IMR-90 (cell line): Measurements from ENCODE around the gene IL23A. TPM values are rescaled to one million over a fixed set of nuclear protein-coding genes. Genes with fewer than 3 reads are reported as not detected.

Experiments used
- ATAC-seq: fragments of 200-7000 bp; cut with Tn5 transposase; 2 replicates; pipeline ENCODE4 v1.9.1; 2020; ENCODE audit warnings: low read depth, mild to moderate bottlenecking, moderate library complexity
- BruUV-seq: library from RNA; stranded (reverse); fragments of 400-500 nt; replicated peaks from 2 replicates; lab custom pipeline; 2021; lab: Mats Ljungman, UMichigan
- CTCF ChIA-PET: fragments of 300-600 bp; formaldehyde crosslinking; extraction: SDS; loops from one replicate; lab custom pipeline; 2021; ENCODE audit warnings: antibody characterized with exemption; lab: Yijun Ruan, JAX
- POLR2A ChIA-PET: fragments of 300-600 bp; sonication (Branson Sonifier 250); formaldehyde crosslinking; loops from one replicate; lab custom pipeline; 2022; ENCODE audit warnings: antibody characterized with exemption; ENCODE audit not compliant: unreplicated experiment; lab: Charles Lee
- DNase-seq: peaks from one replicate; pipeline ENCODE4 v3.0.0; 2013
- H2AFZ ChIP-seq: replicated peaks from 2 replicates; pipeline ENCODE3; 2013; ENCODE audit warnings: low read length, mild to moderate bottlenecking; ENCODE audit not compliant: poor library complexity
- H2AK5ac ChIP-seq: 2 replicates; pipeline ENCODE4 v1.6.1; 2013; ENCODE audit warnings: low read depth, low read length, inconsistent platforms
- H2AK9ac ChIP-seq: replicated peaks from 2 replicates; pipeline ENCODE3; 2013; ENCODE audit warnings: mild to moderate bottlenecking, low read depth, low read length, moderate library complexity; ENCODE audit not compliant: poor library complexity
- H2BK120ac ChIP-seq: 2 replicates; pipeline ENCODE4 v1.6.1; 2013; ENCODE audit warnings: low read depth, low read length, inconsistent platforms
- H2BK15ac ChIP-seq: 3 replicates; pipeline ENCODE4 v1.6.1; 2013; ENCODE audit warnings: low read depth, low read length, inconsistent platforms
- H2BK20ac ChIP-seq: 2 replicates; pipeline ENCODE4 v1.6.1; 2013; ENCODE audit warnings: low read depth, mild to moderate bottlenecking, inconsistent platforms, low read length, moderate library complexity
- H2BK5ac ChIP-seq: 2 replicates; pipeline ENCODE4 v1.6.1; 2013; ENCODE audit warnings: mild to moderate bottlenecking, low read depth, low read length, inconsistent platforms; ENCODE audit not compliant: poor library complexity, severe bottlenecking
- H3K14ac ChIP-seq: replicated peaks from 2 replicates; pipeline ENCODE4 v1.6.1; 2013; ENCODE audit warnings: low read depth, low read length, inconsistent platforms
- H3K18ac ChIP-seq: 2 replicates; pipeline ENCODE4 v1.6.1; 2013; ENCODE audit warnings: low read depth, low read length, control low read depth
- H3K23ac ChIP-seq: 2 replicates; pipeline ENCODE4 v1.6.1; 2013; ENCODE audit warnings: low read depth, low read length, inconsistent platforms
- H3K27ac ChIP-seq: 2 replicates; pipeline ENCODE4 v1.5.1; 2013; ENCODE audit warnings: mild to moderate bottlenecking, control low read depth, low read length; ENCODE audit not compliant: insufficient read depth
- H3K27me3 ChIP-seq: 2 replicates; pipeline ENCODE4 v1.6.1; 2013; ENCODE audit warnings: low read length; ENCODE audit not compliant: control insufficient read depth, insufficient read depth
- H3K36me3 ChIP-seq: 2 replicates; pipeline ENCODE4 v1.6.1; 2013; ENCODE audit warnings: low read length, mixed read lengths; ENCODE audit not compliant: control insufficient read depth, insufficient read depth
- H3K4ac ChIP-seq: 2 replicates; pipeline ENCODE4 v1.6.1; 2013; ENCODE audit warnings: low read depth, low read length, inconsistent platforms
- H3K4me1 ChIP-seq: 2 replicates; pipeline ENCODE4 v1.6.1; 2013; ENCODE audit warnings: low read length, mixed read lengths; ENCODE audit not compliant: control insufficient read depth, insufficient read depth
- H3K4me2 ChIP-seq: 2 replicates; pipeline ENCODE4 v1.6.1; 2013; ENCODE audit warnings: low read depth, mild to moderate bottlenecking, control low read depth, low read length, moderate library complexity
- H3K4me3 ChIP-seq: 2 replicates; pipeline ENCODE4 v1.5.1; 2013; ENCODE audit warnings: low read depth, mild to moderate bottlenecking, control low read depth, low read length, moderate library complexity; ENCODE audit not compliant: insufficient read depth
- H3K56ac ChIP-seq: 2 replicates; pipeline ENCODE4 v1.6.1; 2013; ENCODE audit warnings: low read length, inconsistent platforms; ENCODE audit not compliant: insufficient read depth; ENCODE audit errors: extremely low read depth
- H3K79me1 ChIP-seq, 2 experiments: 2 replicates each; pipeline ENCODE4 v1.6.1; 2013; ENCODE audit warnings: low read length in 2 of 2, inconsistent platforms in 1 of 2, low read depth in 1 of 2
- H3K9ac ChIP-seq: 2 replicates; pipeline ENCODE4 v1.6.1; 2013; ENCODE audit warnings: low read depth, low read length, control low read depth
- H3K9me1 ChIP-seq: 2 replicates; pipeline ENCODE4 v1.6.1; 2013; ENCODE audit warnings: low read length, inconsistent platforms; ENCODE audit not compliant: insufficient read depth
- H3K9me3 ChIP-seq: 2 replicates; pipeline ENCODE4 v1.6.1; 2013; ENCODE audit warnings: low read length; ENCODE audit not compliant: control insufficient read depth, insufficient read depth
- H4K20me1 ChIP-seq: 2 replicates; pipeline ENCODE4 v1.6.1; 2013; ENCODE audit warnings: low read length, inconsistent platforms; ENCODE audit not compliant: insufficient read depth
- H4K5ac ChIP-seq: 2 replicates; pipeline ENCODE4 v1.6.1; 2013; ENCODE audit warnings: mild to moderate bottlenecking, low read depth, low read length, control low read depth
- H4K8ac ChIP-seq, 2 experiments: 2 replicates each; pipeline ENCODE4 v1.6.1; 2013; ENCODE audit warnings: low read depth in 2 of 2, low read length in 2 of 2, control low read depth in 1 of 2, inconsistent platforms in 1 of 2
- H4K91ac ChIP-seq: 2 replicates; pipeline ENCODE4 v1.6.1; 2013; ENCODE audit warnings: low read depth, low read length, inconsistent platforms; ENCODE audit not compliant: insufficient read depth
- BHLHE40 ChIP-seq: fragments of 150-350 bp; IDR thresholded peaks from 2 replicates; pipeline ENCODE4 v1.6.1; 2016; ENCODE audit warnings: mild to moderate bottlenecking, low read depth, low read length
- CEBPB ChIP-seq: IDR thresholded peaks from 2 replicates; pipeline ENCODE4 v1.6.1; 2012; ENCODE audit warnings: low read depth, low read length, improper control_type of control experiment
- CHD1 ChIP-seq: IDR thresholded peaks from 2 replicates; pipeline ENCODE4 v1.6.1; 2012; ENCODE audit warnings: low read depth, low read length, improper control_type of control experiment
- CTCF ChIP-seq: conservative IDR thresholded peaks from 2 replicates; pipeline ENCODE4 v1.5.1; 2012; ENCODE audit warnings: mild to moderate bottlenecking, low read depth, low read length, improper control_type of control experiment
- ELK1 ChIP-seq: fragments of 150-350 bp; IDR thresholded peaks from 2 replicates; pipeline ENCODE4 v1.6.1; 2016; ENCODE audit warnings: low read depth, mild to moderate bottlenecking, low read length, moderate library complexity, borderline replicate concordance
- FOS ChIP-seq: fragments of 150-350 bp; IDR thresholded peaks from 2 replicates; pipeline ENCODE4 v1.6.1; 2016; ENCODE audit warnings: low read depth, low read length
- MAFK ChIP-seq: IDR thresholded peaks from 2 replicates; pipeline ENCODE4 v1.6.1; 2012; ENCODE audit warnings: low read depth, low read length, improper control_type of control experiment
- MAZ ChIP-seq: IDR thresholded peaks from 2 replicates; pipeline ENCODE4 v1.6.1; 2012; ENCODE audit warnings: low read depth, mild to moderate bottlenecking, low read length, improper control_type of control experiment, moderate library complexity, borderline replicate concordance
- MXI1 ChIP-seq: IDR thresholded peaks from 2 replicates; pipeline ENCODE4 v1.6.1; 2012; ENCODE audit warnings: low read depth, mild to moderate bottlenecking, low read length, moderate library complexity, borderline replicate concordance
- NFE2L2 ChIP-seq: fragments of 150-350 bp; IDR thresholded peaks from 2 replicates; pipeline ENCODE4 v1.6.1; 2016; ENCODE audit warnings: low read depth, mild to moderate bottlenecking, low read length
- POLR2A ChIP-seq: IDR thresholded peaks from 2 replicates; pipeline ENCODE4 v1.6.1; 2012; ENCODE audit warnings: mild to moderate bottlenecking, low read depth, low read length
- RAD21 ChIP-seq: IDR thresholded peaks from 2 replicates; pipeline ENCODE4 v1.6.1; 2012; ENCODE audit warnings: low read length, improper control_type of control experiment
- RCOR1 ChIP-seq: IDR thresholded peaks from 2 replicates; pipeline ENCODE4 v1.6.1; 2012; ENCODE audit warnings: mild to moderate bottlenecking, low read length, improper control_type of control experiment; ENCODE audit not compliant: insufficient replicate concordance
- RFX5 ChIP-seq: IDR thresholded peaks from 2 replicates; pipeline ENCODE4 v1.8.0; 2012; ENCODE audit warnings: low read depth, mild to moderate bottlenecking, low read length, moderate library complexity
- SMC3 ChIP-seq: fragments of 150-350 bp; IDR thresholded peaks from 2 replicates; pipeline ENCODE4 v1.6.1; 2016; ENCODE audit warnings: low read depth, mild to moderate bottlenecking, antibody characterized with exemption, low read length, moderate library complexity
- USF2 ChIP-seq: fragments of 150-350 bp; IDR thresholded peaks from 2 replicates; pipeline ENCODE4 v1.6.1; 2017; ENCODE audit warnings: mild to moderate bottlenecking, antibody characterized with exemption, low read length, low read depth
- WGBS, 2 experiments: methylation state at CpG; one replicate each; pipeline versions ENCODE4 v1.1.5 to v1.1.7; 2013; ENCODE audit warnings: missing lambda C conversion rate in 2 of 2; ENCODE audit not compliant: insufficient read length in 1 of 2; ENCODE audit errors: extremely low coverage in 2 of 2; 5-methylcytosine and 5-hydroxymethylcytosine counted together
- dilution Hi-C: fragments of 300-500 bp; cut with HindIII; formaldehyde crosslinking; loops from one replicate; pipeline ENCODE4 v1.14.3; 2018; ENCODE audit warnings: low sequenced_read_pairs; ENCODE audit not compliant: unreplicated experiment
- in situ Hi-C: fragments of 300-500 bp; cut with MboI; formaldehyde crosslinking; loops from 3 replicates; pipeline ENCODE4 v1.14.3; 2019; ENCODE audit warnings: low sequenced_read_pairs, inconsistent platforms, mixed read lengths
- intact Hi-C: fragments of 100-400 bp; cut with micrococcal nuclease; formaldehyde crosslinking; loops from 2 replicates; pipeline ENCODE4 v1.10.0; 2022
- polyA plus RNA-seq, 3 experiments: library from polyadenylated mRNA; depleted of rRNA; stranded (reverse); fragments of >200 nt; gene quantifications; 2 replicates each; pipeline ENCODE4 v1.2.3, GENCODE V29; 2012; ENCODE audit warnings: low replicate concordance in 1 of 3
- total RNA-seq: library from RNA; depleted of rRNA; stranded (reverse); fragments of >200 nt; gene quantifications from 2 replicates; pipeline ENCODE4 v1.2.3, GENCODE V29; 2012

IL23A gene
- total and polyA plus RNA-seq, 2 of the 4 experiments (the other 2 are of a cell fraction) = 0.55 TPM; not detected in 1

DNA sequence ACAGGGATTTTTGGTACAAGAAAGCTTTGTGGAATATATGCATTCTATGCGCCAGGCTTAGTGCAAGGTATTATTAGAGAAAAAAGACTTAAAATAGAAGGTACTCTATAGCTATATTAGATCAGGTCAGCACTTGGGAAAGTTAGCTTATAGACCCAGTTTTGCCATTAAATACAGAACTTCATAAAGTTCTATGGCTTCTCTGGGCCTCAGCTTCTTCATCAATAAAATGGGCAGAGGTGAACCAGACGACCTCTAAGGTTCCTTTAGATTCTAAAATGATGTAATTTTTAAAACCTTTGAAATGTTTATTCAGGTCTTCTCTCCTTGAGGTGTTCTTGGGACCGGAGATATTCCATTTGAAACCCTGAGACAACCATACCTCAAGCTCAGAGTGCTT is 30.0 kb upstream of the IL23A start:
- intact Hi-C loops = no loop called here

More for the DNA sequence above, 30.0 kb upstream of the IL23A start:
- ChIA-PET POLR2A (no interaction called here), CTCF (no interaction called here)
- H2AK5ac ChIP-seq = no peak overlapping the region
- H2BK5ac ChIP-seq = no peak overlapping the region
- H3K14ac ChIP-seq = no peak overlapping the region
- H4K20me1 ChIP-seq = no peaks in the 10 kb centered on the region
- in situ Hi-C loops (no loop called here), dilution Hi-C loops (no loop called here)
- no CpG with 5 or more reads among the region's 3 CpGs for WGBS, 2 experiments
- no peak overlapping the region for H2BK20ac ChIP-seq
- no peak overlapping the region for H3K18ac ChIP-seq
- no peaks in the 10 kb centered on the region for H3K4me1 ChIP-seq
- no peak overlapping the region for H4K5ac ChIP-seq
- no peak overlapping the region for H3K56ac ChIP-seq
- no peak overlapping the region for H3K4me2 ChIP-seq
- BruUV-seq = no TSS peak
- H2AFZ ChIP-seq = no peak overlapping the region
- H3K4ac ChIP-seq = no peak overlapping the region
- no peak overlapping the region for H3K4me3 ChIP-seq
- H3K27ac ChIP-seq = no peak overlapping the region
- H4K91ac ChIP-seq = no peak overlapping the region
- no peak overlapping the region for H2BK120ac ChIP-seq
- H3K9ac ChIP-seq = no peak overlapping the region
- H4K8ac ChIP-seq = no peak overlapping the region
- H3K23ac ChIP-seq = no peak overlapping the region
- H3K36me3 ChIP-seq = peaks cover 35% of the 10 kb centered on the region
- H3K9me1 ChIP-seq = no peaks in the 10 kb centered on the region
- no peak overlapping the region for H2BK15ac ChIP-seq
- TF ChIP-seq SMC3 (no peak), NFE2L2 (no peak), POLR2A (no peak), MAFK (no peak), MAZ (no peak), RFX5 (no peak), CTCF (no peak), BHLHE40 (no peak), RCOR1 (no peak), MXI1 (no peak), RAD21 (no peak), CEBPB (no peak), CHD1 (no peak), USF2 (no peak), ELK1 (no peak), FOS (no peak)
- DNase-seq (no peak), ATAC-seq (no peak)
- no peaks in the 10 kb centered on the region for H3K27me3 ChIP-seq
- no peak overlapping the region for H2AK9ac ChIP-seq
- H3K79me1 ChIP-seq = peaks cover 5 to 10% of the 10 kb centered on the region in 2 experiments
- no peaks in the 10 kb centered on the region for H3K9me3 ChIP-seq
